ENCODE measurements around the gene ZNF581.
A peak's percentile ranks its signal among the peaks of the same experiment; 100 is the strongest.

Gene ZNF581

GRCh38 chr19:55643003-55643886, at the start of gene ZNF581:
TSS of gene ZNF581 (plus strand) at chr19:55643649. CDS start at chr19:55644572, 923 bp downstream.
- DNase-seq (ENCODE audit: low read depth, low spot score), result peak; percentile 87

- no peak for DNase-seq (ENCODE audit: low read depth, low spot score)
Measured at GRCh38 chr19:55594996-55595545, 48.4 kb upstream of the ZNF581 start.

- no peak for DNase-seq (ENCODE audit: low read depth, low spot score)
Measured at GRCh38 chr19:55596304-55596703, 47.1 kb upstream of the ZNF581 start.

GRCh38 chr19:55597501-55597921, 45.9 kb upstream of the ZNF581 start:
- no peak for DNase-seq (ENCODE audit: low read depth, low spot score)

GRCh38 chr19:55598034-55598433, 45.4 kb upstream of the ZNF581 start:
- no peak for DNase-seq (ENCODE audit: low read depth, low spot score)

- DNase-seq (ENCODE audit: low read depth, low spot score), result peak; percentile 98
Measured at GRCh38 chr19:55598719-55599467, 44.6 kb upstream of the ZNF581 start.

- DNase-seq (ENCODE audit: low read depth, low spot score), result peak; percentile 99
Measured at GRCh38 chr19:55599468-55599841, 44.0 kb upstream of the ZNF581 start, which contains the start of gene FIZ1. TSS of gene FIZ1 (minus strand) at chr19:55599517. CDS start at chr19:55597865, 1,652 bp downstream.

GRCh38 chr19:55599842-55600661, 43.4 kb upstream of the ZNF581 start, which contains the start of gene ZNF524:
TSS of gene ZNF524 (plus strand) at chr19:55600288. CDS start at chr19:55602113, 1,825 bp downstream.
- DNase-seq (ENCODE audit: low read depth, low spot score), result peak; percentile 95

GRCh38 chr19:55600662-55601028, 42.8 kb upstream of the ZNF581 start:
- no peak for DNase-seq (ENCODE audit: low read depth, low spot score)

- DNase-seq (ENCODE audit: low read depth, low spot score), result no peak
Measured at GRCh38 chr19:55601084-55601483, 42.4 kb upstream of the ZNF581 start.

- DNase-seq (ENCODE audit: low read depth, low spot score), result no peak
Measured at GRCh38 chr19:55602104-55603001, 41.1 kb upstream of the ZNF581 start.

GRCh38 chr19:55603115-55603514, 40.3 kb upstream of the ZNF581 start:
- DNase-seq (ENCODE audit: low read depth, low spot score), result no peak

- DNase-seq (ENCODE audit: low read depth, low spot score), result no peak
Measured at GRCh38 chr19:55603581-55604292, 39.7 kb upstream of the ZNF581 start.

GRCh38 chr19:55605207-55605636, 38.2 kb upstream of the ZNF581 start:
- peak; percentile 99 for DNase-seq (ENCODE audit: low read depth, low spot score)

- peak; percentile 92 for DNase-seq (ENCODE audit: low read depth, low spot score)
Measured at GRCh38 chr19:55605637-55606470, 37.6 kb upstream of the ZNF581 start, which contains the start of gene ZNF865. TSS of gene ZNF865 (plus strand) at chr19:55605647. CDS start at chr19:55613619, 7,972 bp downstream.

- no peak for DNase-seq (ENCODE audit: low read depth, low spot score)
Measured at GRCh38 chr19:55606471-55606787, 37.0 kb upstream of the ZNF581 start.

GRCh38 chr19:55606817-55607216, 36.6 kb upstream of the ZNF581 start:
- DNase-seq (ENCODE audit: low read depth, low spot score), result no peak

GRCh38 chr19:55609326-55609725, 34.1 kb upstream of the ZNF581 start:
- no peak for DNase-seq (ENCODE audit: low read depth, low spot score)
